Keratinocyte (primary cell): ENCODE measurements around the gene MNX1.

ENCODE experiments used
- CTCF ChIP-seq, 3 experiments: IDR thresholded peaks in 1 of 3; conservative IDR thresholded peaks in 1 of 3; optimal IDR thresholded peaks in 1 of 3; 2 replicates in 2 of 3; 3 replicates in 1 of 3; pipeline versions ENCODE3 to v1.5.1; 2011; ENCODE audit warnings: low read length in 3 of 3, mild to moderate bottlenecking in 3 of 3, moderate library complexity in 2 of 3, control low read depth in 1 of 3, inconsistent platforms in 1 of 3; ENCODE audit not compliant: insufficient read depth in 2 of 3; ENCODE audit errors: extremely low read depth in 1 of 3
- EZH2 ChIP-seq: IDR thresholded peaks from one replicate; pipeline ENCODE4 v1.6.1; 2012; ENCODE audit warnings: inconsistent platforms, mild to moderate bottlenecking, low read length, moderate library complexity

- TF ChIP-seq CTCF (optimal IDR thresholded peaks at IDR 0.05 in 1 of 3, IDR thresholded peaks at IDR 0.05 in 1 of 3, conservative IDR thresholded peaks at IDR 0.05 in 1 of 3; ENCODE audit: extremely low read depth in 1 of 3, insufficient read depth in 2 of 3, low read length in 3 of 3): no peak
- TF ChIP-seq EZH2: no peak
These were observed 33.3 kb upstream of the MNX1 start for GRCh38 chr7:157043745-157044144.
